HUES64 (cell line): ENCODE data around the gene SCYGR3.
"Not testable (repeated sequence)": the region's sequence is repeated elsewhere in the genome, so short reads cannot be mapped to it uniquely, and the experiment has no call there.

ENCODE experiments used
- H3K27ac ChIP-seq: 2 replicates; pipeline ENCODE4 v1.7.0; 2013; ENCODE audit warnings: low read depth, low read length, inconsistent platforms
- H3K27me3 ChIP-seq: 2 replicates; pipeline ENCODE4 v1.6.1; 2013; ENCODE audit warnings: mild to moderate bottlenecking, low read length; ENCODE audit not compliant: insufficient read depth
- H3K36me3 ChIP-seq: 2 replicates; pipeline ENCODE4 v1.6.1; 2013; ENCODE audit warnings: mild to moderate bottlenecking, low read length; ENCODE audit not compliant: insufficient read depth
- H3K4me1 ChIP-seq: 2 replicates; pipeline ENCODE4 v1.6.1; 2013; ENCODE audit warnings: mild to moderate bottlenecking, low read length, moderate library complexity; ENCODE audit not compliant: insufficient read depth
- H3K4me3 ChIP-seq: 2 replicates; pipeline ENCODE4 v1.5.1; 2013; ENCODE audit warnings: mild to moderate bottlenecking, low read length, moderate library complexity
- H3K9ac ChIP-seq: 2 replicates; pipeline ENCODE4 v1.6.1; 2013; ENCODE audit warnings: mild to moderate bottlenecking, low read depth, low read length
- H3K9me3 ChIP-seq: 2 replicates; pipeline ENCODE4 v1.6.1; 2013; ENCODE audit warnings: low read depth, low read length; ENCODE audit not compliant: insufficient read depth
- WGBS: fragments of 150-250, 120-280 bp; methylation state at CpG from one replicate; pipeline ENCODE4 v1.1.7; 2013; ENCODE audit warnings: missing lambda C conversion rate; 5-methylcytosine and 5-hydroxymethylcytosine counted together

The SCYGR3 gene

GRCh38 chr2:227613272-227613660 lies 1.4 kb downstream of the SCYGR3 start:
- Histone ChIP-seq H3K36me3 (no peaks in the 10 kb centered on the region), H3K27ac (no peak overlapping the region), H3K9me3 (no peaks in the 10 kb centered on the region), H3K4me3 (no peak overlapping the region), H3K27me3 (no peaks in the 10 kb centered on the region), H3K4me1 (peaks cover 10% of the 10 kb centered on the region; the same call in 1 of the 2 replicates), H3K9ac (no peak overlapping the region)
- 82% methylated on average over 4 of the region's 4 CpGs for WGBS

- Histone ChIP-seq H3K27me3 (no peaks in the 10 kb centered on the region), H3K9me3 (no peaks in the 10 kb centered on the region), H3K4me1 (peaks cover 10% of the 10 kb centered on the region; the same call in 1 of the 2 replicates), H3K9ac (no peak overlapping the region), H3K36me3 (no peaks in the 10 kb centered on the region), H3K27ac (no peak overlapping the region), H3K4me3 (no peak overlapping the region)
- WGBS, result 85% methylated on average over 11 of the region's 11 CpGs
Observed at GRCh38 chr2:227612546-227613271, 1.9 kb downstream of the SCYGR3 start.

- WGBS, result no CpG with 5 or more reads among the region's 2 CpGs
- Histone ChIP-seq H3K4me1 (no peaks in the 10 kb centered on the region), H3K36me3 (no peaks in the 10 kb centered on the region), H3K4me3 (no peak overlapping the region), H3K9me3 (no peaks in the 10 kb centered on the region), H3K27ac (no peak overlapping the region), H3K27me3 (no peaks in the 10 kb centered on the region), H3K9ac (no peak overlapping the region)
Observed at GRCh38 chr2:227610123-227610522, 4.5 kb downstream of the SCYGR3 start.

- no peak overlapping the region for H3K4me3 ChIP-seq
- no peaks in the 10 kb centered on the region for H3K27me3 ChIP-seq
- WGBS, result 88% methylated on average over 11 of the region's 16 CpGs
- no peak overlapping the region for H3K9ac ChIP-seq
- no peaks in the 10 kb centered on the region for H3K36me3 ChIP-seq
- H3K9me3 ChIP-seq, result no peaks in the 10 kb centered on the region
- no peak overlapping the region for H3K27ac ChIP-seq
- no peaks in the 10 kb centered on the region for H3K4me1 ChIP-seq
Observed at GRCh38 chr2:227608561-227609338, 5.9 kb downstream of the SCYGR3 start.

- WGBS, result 71% methylated on average over 3 of the region's 3 CpGs
- H3K9me3 ChIP-seq, result no peaks in the 10 kb centered on the region
- no peaks in the 10 kb centered on the region for H3K4me1 ChIP-seq
- H3K27ac ChIP-seq, result no peak overlapping the region
- no peak overlapping the region for H3K4me3 ChIP-seq
- H3K9ac ChIP-seq, result no peak overlapping the region
- H3K36me3 ChIP-seq, result no peaks in the 10 kb centered on the region
- no peaks in the 10 kb centered on the region for H3K27me3 ChIP-seq
Observed at GRCh38 chr2:227607941-227608340, 6.7 kb downstream of the SCYGR3 start.

GRCh38 chr2:227606476-227606875 lies 8.2 kb downstream of the SCYGR3 start:
- Histone ChIP-seq H3K9ac (no peak overlapping the region), H3K4me3 (no peak overlapping the region), H3K9me3 (no peaks in the 10 kb centered on the region), H3K4me1 (no peaks in the 10 kb centered on the region), H3K27ac (no peak overlapping the region), H3K27me3 (no peaks in the 10 kb centered on the region), H3K36me3 (no peaks in the 10 kb centered on the region)
- WGBS, result 97% methylated on average over 1 of the region's 1 CpG

GRCh38 chr2:227602358-227602757 lies 12.3 kb downstream of the SCYGR3 start:
- WGBS, result no CpG with 5 or more reads among the region's 3 CpGs
- Histone ChIP-seq H3K4me1 (peaks cover 6% of the 10 kb centered on the region; the same call in 1 of the 2 replicates), H3K4me3 (no peak overlapping the region), H3K27ac (no peak overlapping the region), H3K9ac (no peak overlapping the region), H3K9me3 (no peaks in the 10 kb centered on the region), H3K36me3 (no peaks in the 10 kb centered on the region), H3K27me3 (no peaks in the 10 kb centered on the region)

GRCh38 chr2:227598835-227599503 lies 15.7 kb downstream of the SCYGR3 start, which contains the start of gene SCYGR2:
TSS of gene SCYGR2 (plus strand) at chr2:227598893. CDS start at chr2:227598893, 0 bp downstream.
- not testable (repeated sequence) for H3K9ac ChIP-seq, H3K4me1 ChIP-seq, H3K27me3 ChIP-seq, H3K27ac ChIP-seq, H3K9me3 ChIP-seq, H3K36me3 ChIP-seq, H3K4me3 ChIP-seq
- 95% methylated on average over 15 of the region's 16 CpGs for WGBS

GRCh38 chr2:227597998-227598397 lies 16.6 kb downstream of the SCYGR3 start:
- Histone ChIP-seq H3K27me3 (no peaks in the 10 kb centered on the region), H3K9me3 (no peaks in the 10 kb centered on the region), H3K27ac (no peak overlapping the region), H3K9ac (no peak overlapping the region), H3K36me3 (no peaks in the 10 kb centered on the region), H3K4me3 (no peak overlapping the region), H3K4me1 (peaks cover 6% of the 10 kb centered on the region; the same call in 1 of the 2 replicates)
- 71% methylated on average over 4 of the region's 4 CpGs for WGBS

- no peaks in the 10 kb centered on the region for H3K9me3 ChIP-seq
- H3K4me1 ChIP-seq, result peaks cover 6% of the 10 kb centered on the region; the same call in 1 of the 2 replicates
- H3K27me3 ChIP-seq, result no peaks in the 10 kb centered on the region
- H3K4me3 ChIP-seq, result no peak overlapping the region
- H3K9ac ChIP-seq, result no peak overlapping the region
- no peak overlapping the region for H3K27ac ChIP-seq
- H3K36me3 ChIP-seq, result no peaks in the 10 kb centered on the region
Observed at GRCh38 chr2:227597036-227597435, 17.6 kb downstream of the SCYGR3 start.

GRCh38 chr2:227595797-227596196 lies 18.8 kb downstream of the SCYGR3 start:
- no peak overlapping the region for H3K27ac ChIP-seq
- H3K27me3 ChIP-seq, result no peaks in the 10 kb centered on the region
- H3K36me3 ChIP-seq, result no peaks in the 10 kb centered on the region
- H3K4me1 ChIP-seq, result peaks cover 6% of the 10 kb centered on the region; the same call in 1 of the 2 replicates
- no peak overlapping the region for H3K4me3 ChIP-seq
- WGBS, result 61% methylated on average over 3 of the region's 4 CpGs
- H3K9ac ChIP-seq, result no peak overlapping the region
- no peaks in the 10 kb centered on the region for H3K9me3 ChIP-seq
